22Rv1 (cell line): ENCODE results near the gene PDAP1.

Source experiments
- ZFX ChIP-seq: fragments of 450-650 bp; IDR thresholded peaks from 2 replicates; pipeline ENCODE4 v1.6.1; 2017; ENCODE audit warnings: antibody characterized with exemption, borderline replicate concordance
- TF ChIP-seq, protein P1 (sequence below): fragments of 450-650 bp; IDR thresholded peaks from 2 replicates; pipeline ENCODE4 v1.5.1; 2017; ENCODE audit warnings: mild to moderate bottlenecking

DNA sequence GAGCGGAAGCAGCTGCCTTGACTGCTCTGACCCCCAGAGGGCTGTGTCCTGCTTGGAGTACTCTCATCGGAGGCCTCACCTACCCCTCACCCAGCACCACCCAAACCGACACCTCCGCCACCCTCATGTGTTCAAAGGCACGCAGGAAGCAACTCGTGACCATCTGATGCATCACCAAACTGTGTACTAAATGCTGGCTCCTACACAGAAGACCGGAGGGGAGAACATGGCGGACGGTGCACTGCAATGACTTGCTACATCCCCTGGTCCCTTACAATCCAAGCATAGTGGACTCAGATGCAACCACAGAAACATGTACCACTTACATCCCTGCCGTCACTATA, 3.4 kb downstream of the PDAP1 start:
- TF ChIP-seq, protein P1, sequence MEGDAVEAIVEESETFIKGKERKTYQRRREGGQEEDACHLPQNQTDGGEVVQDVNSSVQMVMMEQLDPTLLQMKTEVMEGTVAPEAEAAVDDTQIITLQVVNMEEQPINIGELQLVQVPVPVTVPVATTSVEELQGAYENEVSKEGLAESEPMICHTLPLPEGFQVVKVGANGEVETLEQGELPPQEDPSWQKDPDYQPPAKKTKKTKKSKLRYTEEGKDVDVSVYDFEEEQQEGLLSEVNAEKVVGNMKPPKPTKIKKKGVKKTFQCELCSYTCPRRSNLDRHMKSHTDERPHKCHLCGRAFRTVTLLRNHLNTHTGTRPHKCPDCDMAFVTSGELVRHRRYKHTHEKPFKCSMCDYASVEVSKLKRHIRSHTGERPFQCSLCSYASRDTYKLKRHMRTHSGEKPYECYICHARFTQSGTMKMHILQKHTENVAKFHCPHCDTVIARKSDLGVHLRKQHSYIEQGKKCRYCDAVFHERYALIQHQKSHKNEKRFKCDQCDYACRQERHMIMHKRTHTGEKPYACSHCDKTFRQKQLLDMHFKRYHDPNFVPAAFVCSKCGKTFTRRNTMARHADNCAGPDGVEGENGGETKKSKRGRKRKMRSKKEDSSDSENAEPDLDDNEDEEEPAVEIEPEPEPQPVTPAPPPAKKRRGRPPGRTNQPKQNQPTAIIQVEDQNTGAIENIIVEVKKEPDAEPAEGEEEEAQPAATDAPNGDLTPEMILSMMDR: no peak
- no peak for TF ChIP-seq ZFX
